IPS DF 19.7 (cell line): ENCODE data around the gene LAIR2.
A peak's percentile ranks its signal among the peaks of the same experiment; 100 is the strongest.
"Not testable (repeated sequence)": the region's sequence is repeated elsewhere in the genome, so short reads cannot be mapped to it uniquely, and the experiment has no call there.

Source experiments
- DNase-seq: peaks from one replicate; pipeline ENCODE4 v3.0.0-alpha.2; 2013; ENCODE audit warnings: low read depth, low spot score

Gene LAIR2

GRCh38 chr19:54464630-54465425 is 37.8 kb upstream of the LAIR2 start:
- DNase-seq, result peak; percentile 59

- DNase-seq, result no peak
Observed at GRCh38 chr19:54465426-54466109, 37.1 kb upstream of the LAIR2 start.

GRCh38 chr19:54466110-54466480 is 36.5 kb upstream of the LAIR2 start:
- DNase-seq, result not testable (repeated sequence)

GRCh38 chr19:54469496-54469934 is 33.1 kb upstream of the LAIR2 start:
- DNase-seq, result no peak

DNA sequence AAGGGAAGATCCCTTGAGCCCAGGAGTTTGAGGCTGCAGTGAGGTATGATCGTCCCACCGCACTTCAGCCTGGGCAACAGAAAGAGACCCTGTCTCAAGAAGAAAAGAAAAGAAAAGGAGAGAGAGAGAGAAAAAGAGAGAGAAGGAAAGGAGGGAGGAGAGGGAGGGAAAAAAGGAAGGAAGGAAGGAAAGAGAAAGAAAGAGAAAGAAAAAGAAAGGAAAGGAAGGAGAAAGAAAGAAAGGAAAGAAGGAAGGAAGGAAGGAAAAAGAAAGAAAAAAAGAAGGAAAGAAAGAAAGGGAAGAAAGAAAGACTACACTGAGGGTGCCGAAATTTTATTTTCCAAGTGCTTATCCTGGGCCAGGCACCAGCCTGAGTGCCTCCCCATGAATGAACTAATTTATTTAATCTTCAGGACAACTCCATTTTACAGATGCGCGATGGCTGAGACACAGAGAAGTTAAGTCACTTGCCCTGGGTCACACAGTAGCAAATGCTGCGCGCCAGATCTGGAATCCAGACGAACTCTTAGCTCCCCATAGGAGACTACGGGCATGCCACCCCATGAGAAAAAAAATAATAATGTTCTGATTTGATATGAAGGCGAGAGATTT is 32.2 kb upstream of the LAIR2 start:
- DNase-seq, result no peak

DNA sequence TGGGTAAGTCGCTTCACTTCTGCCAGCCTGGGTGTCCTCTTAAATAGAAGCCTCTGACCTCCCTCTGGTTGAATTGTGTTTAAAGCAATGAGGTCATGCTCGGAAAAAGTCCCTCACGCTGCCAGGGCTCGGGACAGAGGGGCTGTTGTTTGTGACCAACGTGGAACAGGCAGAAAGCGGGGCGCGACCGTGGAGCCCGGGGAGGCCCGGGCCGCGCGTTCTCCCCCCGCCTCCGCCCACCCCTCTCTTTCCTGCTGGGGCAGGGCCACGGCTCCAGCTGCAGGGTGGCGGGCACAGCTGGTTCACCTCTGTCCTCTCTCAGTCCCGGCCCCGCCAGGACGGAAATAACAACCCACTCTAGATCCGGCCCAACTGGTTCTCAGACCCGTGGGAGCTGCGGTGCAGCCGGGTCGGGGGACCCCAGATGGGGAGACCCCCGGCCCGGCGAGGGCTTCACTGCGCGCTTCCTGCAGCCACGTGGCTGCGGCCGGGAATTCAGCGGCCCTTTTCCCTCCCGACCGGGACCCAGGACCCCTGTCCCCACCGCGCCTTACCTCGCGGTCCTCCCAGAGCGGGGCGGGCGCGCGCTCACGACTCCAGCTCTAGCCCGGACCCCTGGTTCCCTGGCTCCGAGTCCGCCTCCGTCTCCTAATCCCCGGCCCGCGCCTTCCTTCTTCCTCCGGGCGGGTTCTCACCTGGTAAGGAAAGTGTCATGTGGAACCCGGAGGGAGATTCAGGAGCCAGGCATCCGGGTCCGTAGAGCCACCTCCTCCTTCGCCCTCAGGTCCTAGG is 31.4 kb upstream of the LAIR2 start:
- DNase-seq, result no peak

DNA sequence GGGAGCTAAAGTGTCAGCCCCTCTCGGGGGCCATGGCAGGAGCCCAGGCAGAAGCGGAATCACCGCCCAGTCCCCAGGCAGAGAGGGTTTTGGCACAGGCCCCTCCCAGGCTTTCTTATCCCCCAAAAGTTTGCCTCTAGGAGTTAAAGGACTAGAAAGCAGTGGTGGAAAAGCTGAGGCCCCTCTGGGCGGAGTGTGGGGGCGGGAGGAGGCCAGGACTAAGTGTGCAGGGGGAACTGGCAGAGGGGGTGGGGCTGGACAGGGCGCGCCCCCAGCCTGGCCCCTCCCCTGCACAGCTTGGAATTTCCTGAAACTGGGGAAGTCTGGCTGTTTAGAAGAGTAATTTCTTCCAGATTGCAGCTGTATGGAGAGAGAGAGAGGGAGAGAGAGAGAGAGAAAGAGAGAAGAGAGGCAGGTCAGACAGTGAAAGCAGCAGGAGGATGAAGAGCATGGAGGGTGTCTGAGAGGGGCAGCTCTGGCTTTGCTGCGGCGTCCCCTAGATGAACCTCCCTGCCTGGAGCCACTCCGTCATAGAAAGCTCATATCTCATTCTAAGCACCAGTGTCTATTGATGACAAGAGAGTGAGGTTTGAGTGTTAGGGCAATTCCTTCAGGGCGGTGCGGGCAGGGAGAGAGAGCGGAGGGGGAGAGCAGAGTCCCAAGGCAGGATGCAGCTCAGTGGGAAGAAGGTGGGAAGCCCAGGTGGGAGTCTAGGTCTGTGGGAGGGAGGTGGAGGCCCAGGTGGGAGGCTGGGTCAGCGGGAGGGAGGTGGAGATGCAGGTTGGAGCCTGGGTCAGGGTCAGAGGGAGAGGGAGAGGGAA is 29.4 kb upstream of the LAIR2 start, which contains the start of gene CDC42EP5:
TSS of gene CDC42EP5 (minus strand) at position 226 of the 821 bp plus-strand sequence. CDS start 7,749 bp downstream, outside the sequence.
- DNase-seq, result no peak

DNA sequence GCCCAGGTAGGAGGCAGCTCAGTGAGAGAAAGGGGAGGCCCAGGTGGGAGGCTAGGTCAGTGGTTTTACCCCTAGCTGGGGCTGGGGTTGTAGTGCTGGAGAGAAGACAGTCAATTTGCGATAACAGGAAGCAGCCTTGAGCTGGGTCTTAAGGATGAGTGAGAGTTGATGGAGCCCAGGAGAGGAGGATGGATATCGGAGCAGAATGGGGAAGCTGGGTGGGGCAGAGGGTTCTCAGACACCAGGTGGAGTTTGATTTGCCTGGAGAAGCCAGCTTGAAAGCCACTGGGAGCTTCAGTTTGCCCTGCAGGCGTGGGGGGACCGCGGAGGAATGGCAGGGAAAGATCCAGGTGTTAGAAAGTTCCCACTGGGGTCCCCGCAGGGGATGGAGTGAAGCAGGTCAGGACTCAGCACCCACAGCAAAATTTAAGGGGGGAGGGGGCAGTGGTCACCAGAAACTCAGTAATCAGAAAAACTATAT is 28.7 kb upstream of the LAIR2 start:
- DNase-seq, result no peak

- no peak for DNase-seq
Observed at GRCh38 chr19:54475706-54476105, 26.9 kb upstream of the LAIR2 start.

GRCh38 chr19:54477650-54478049 is 25.0 kb upstream of the LAIR2 start:
- no peak for DNase-seq

DNA sequence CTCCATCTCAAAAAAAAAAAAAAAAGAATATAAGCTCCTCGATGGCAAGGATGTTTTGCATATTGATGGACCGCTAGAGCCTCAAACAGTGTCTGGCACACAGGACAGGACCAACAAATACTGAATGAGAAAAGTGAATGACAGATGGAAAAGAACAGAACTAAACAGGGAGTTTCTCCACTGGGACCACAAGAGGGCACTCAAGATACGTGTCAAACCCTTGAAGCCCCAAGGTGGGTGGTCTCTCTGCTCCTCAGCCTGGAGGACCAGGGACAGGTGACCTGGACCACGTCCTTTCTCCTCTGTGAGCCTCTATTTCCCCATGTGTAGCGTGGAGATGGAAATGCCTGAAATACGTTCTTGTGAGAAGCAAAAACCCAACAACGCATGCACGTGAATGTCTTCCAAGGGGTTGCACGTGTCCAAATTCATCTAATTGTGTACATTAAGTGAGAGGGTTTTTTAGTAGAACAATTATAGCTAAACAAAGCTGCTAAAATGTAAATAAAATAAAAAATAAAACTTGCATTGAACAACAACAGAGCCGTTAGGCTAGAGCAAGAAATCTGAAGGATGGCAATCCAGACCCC is 23.9 kb upstream of the LAIR2 start:
- peak; percentile 35 for DNase-seq

GRCh38 chr19:54480051-54480450 is 22.6 kb upstream of the LAIR2 start:
- no peak for DNase-seq

GRCh38 chr19:54481326-54481930 is 21.2 kb upstream of the LAIR2 start:
- peak; percentile 61 for DNase-seq

DNA sequence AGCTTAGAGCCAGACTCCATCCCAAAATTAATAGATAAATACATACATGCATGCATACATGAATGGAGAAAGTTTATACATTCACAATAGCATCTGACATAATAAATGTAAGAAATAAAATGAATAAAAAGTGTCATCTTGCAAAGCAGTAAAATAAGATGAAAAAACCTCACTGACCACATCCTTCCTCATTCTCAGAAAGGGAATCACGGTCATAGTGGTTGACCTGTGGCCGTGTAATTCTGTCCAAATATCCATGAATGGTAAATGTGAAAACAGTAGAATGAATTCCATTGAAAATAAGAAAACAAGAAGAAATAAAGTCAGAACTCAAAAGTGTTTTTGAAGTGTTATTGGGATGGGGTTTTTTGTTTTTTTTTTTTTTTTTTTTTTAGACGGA is 19.7 kb upstream of the LAIR2 start:
- no peak for DNase-seq

DNA sequence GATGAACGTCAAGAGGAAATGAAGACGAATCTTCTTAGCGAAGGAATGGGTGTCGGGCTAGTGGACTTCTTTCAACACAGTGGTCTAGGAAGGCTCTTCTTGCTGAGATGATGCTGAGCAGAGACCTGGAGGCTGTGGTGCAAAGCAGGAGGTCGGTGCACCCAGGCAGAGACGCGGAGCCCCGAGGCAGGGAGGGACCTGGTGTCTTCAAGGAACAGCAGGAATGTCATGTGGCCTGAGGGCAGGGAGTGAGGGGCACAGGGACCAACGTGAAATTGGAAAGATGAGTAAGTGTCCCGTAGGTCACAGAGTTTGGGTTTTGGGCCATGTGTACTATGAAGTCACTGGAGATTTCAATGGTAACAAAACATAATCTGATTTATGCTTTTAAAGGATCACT is 18.2 kb upstream of the LAIR2 start:
- DNase-seq, result no peak

- no peak for DNase-seq
Observed at GRCh38 chr19:54485851-54486250, 16.8 kb upstream of the LAIR2 start.

DNA sequence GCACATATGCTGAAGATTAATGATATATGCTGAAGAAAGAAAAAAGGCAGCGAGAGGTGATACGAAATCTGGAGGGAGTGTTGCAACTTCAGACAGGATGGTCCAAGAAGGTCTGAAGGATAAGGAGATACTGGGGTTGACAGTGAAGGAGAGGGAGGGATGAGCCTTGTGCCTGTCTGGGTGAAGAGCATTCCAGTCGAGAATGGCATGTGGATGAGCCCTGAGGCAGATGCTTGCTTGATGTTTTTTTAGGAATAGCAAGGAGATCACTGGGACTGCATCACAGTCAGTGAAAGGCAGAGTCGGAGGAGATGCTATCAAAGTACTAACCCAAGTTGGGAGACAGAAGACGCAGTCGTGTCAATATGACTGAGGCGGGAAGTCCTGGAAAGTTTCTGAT is 13.3 kb upstream of the LAIR2 start:
- no peak for DNase-seq

DNA sequence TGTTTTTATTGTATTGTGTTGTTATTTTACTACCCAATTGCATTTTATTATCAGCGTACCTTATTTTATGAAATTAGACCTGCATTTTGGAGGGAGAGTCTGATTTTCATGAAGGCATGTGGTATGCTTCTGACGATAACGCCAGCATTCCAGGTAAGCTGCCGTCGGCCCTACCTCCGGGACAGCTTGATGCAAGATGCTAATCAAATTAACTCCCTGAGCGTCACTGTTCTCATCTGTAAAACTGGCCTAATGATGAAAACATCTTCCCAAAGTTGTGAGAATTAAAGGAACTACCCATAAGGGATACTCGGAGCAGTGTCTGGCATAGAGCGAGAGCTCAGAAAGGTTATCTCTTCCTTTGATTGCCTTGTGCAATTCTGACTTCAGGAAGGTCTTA is 12.9 kb upstream of the LAIR2 start:
- no peak for DNase-seq

DNA sequence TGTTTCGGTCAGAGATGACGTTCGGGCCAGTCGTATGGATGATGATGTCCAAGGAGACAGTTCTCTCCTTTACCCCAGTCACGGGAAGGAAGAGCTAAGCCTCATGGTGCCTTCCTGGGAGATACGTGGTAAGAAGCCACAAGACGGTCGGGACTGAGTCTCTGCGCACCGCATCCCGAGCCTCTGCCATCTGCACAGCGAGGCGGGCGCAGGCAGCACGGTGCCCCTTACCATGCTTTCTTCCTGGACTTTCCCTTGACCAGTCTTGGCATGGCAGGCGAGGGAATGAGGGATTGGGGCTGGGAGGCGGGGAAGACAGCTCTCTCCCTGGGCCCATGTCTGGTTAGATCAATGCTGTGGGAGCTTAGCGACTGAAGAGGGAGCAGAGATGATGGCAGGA is 10.1 kb upstream of the LAIR2 start:
- no peak for DNase-seq

- not testable (repeated sequence) for DNase-seq
Observed at GRCh38 chr19:54493056-54493455, 9.6 kb upstream of the LAIR2 start.
